Right atrium auricular region (tissue), 2 donors: ENCODE data around the gene NPM1. TPM values are rescaled to one million over a fixed set of nuclear protein-coding genes. Genes with fewer than 3 reads are reported as not detected.
"Not testable (repeated sequence)": the region's sequence is repeated elsewhere in the genome, so short reads cannot be mapped to it uniquely, and the experiment has no call there.

Experiments
- DNase-seq: peaks from one replicate; pipeline ENCODE4 v3.0.0-alpha.2; 2019; ENCODE audit warnings: low spot score
- H3K27ac ChIP-seq, 2 donors: fragments of 200-600 bp; sonication (generic); 1 replicate in 1 of 2; 2 replicates in 1 of 2; pipeline ENCODE4 v1.5.1; 2016 to 2019
- H3K27me3 ChIP-seq, 2 donors: fragments of 200-600 bp; sonication (generic); one replicate each; pipeline versions ENCODE4 v1.5.1 to v1.6.0; 2017 to 2019
- H3K36me3 ChIP-seq: fragments of 200-600 bp; sonication (generic); one replicate; pipeline ENCODE4 v1.5.1; 2016
- H3K4me1 ChIP-seq, 2 donors: fragments of 200-600 bp; sonication (generic); one replicate each; pipeline versions ENCODE4 v1.5.1 to v1.6.0; 2017 to 2019
- H3K4me3 ChIP-seq, 2 donors: fragments of 200-600 bp; sonication (generic); 1 replicate in 1 of 2; 2 replicates in 1 of 2; pipeline ENCODE4 v1.5.1; 2017 to 2019; ENCODE audit warnings: mild to moderate bottlenecking in 1 of 2, moderate library complexity in 1 of 2
- H3K9me3 ChIP-seq, 2 donors: fragments of 200-600 bp; sonication (generic); one replicate each; pipeline ENCODE4 v1.5.1; 2019
- total RNA-seq, 2 donors: library from RNA; depleted of rRNA; stranded (reverse); fragments of >200 nt; gene quantifications; one replicate each; pipeline ENCODE4 v1.1.0, GENCODE V29; 2016
- TF ChIP-seq, protein P1 (sequence below), 2 donors: fragments of 200-600 bp; sonication (generic); IDR thresholded peaks; one replicate each; pipeline ENCODE4 v1.5.1; 2019; ENCODE audit warnings: antibody characterized with exemption in 2 of 2

The NPM1 gene
- total RNA-seq, 2 donors from 2014 or later: 271 to 353 TPM

DNA sequence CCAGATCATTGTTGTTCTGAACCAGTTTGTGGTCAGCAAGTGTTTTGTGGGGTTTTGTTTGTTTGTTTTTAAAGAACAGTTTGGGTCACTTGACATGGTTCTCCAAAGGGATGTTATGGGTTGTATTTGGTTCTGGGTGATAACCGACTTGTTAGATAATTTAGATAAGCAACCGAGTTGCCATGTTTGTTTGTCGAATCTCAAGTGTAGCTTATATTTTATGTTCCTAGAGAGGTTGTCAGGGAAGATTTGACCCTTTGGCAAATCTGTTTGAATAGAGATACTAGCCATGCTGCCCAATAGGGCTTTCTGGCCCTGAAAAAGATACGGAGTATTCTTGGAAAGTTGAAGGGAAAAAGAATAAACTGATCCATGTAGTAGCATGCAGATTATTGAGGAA, 19.6 kb downstream of the NPM1 start:
- peaks cover 51% of the 10 kb centered on the region for H3K36me3 ChIP-seq
- TF ChIP-seq, protein P1, sequence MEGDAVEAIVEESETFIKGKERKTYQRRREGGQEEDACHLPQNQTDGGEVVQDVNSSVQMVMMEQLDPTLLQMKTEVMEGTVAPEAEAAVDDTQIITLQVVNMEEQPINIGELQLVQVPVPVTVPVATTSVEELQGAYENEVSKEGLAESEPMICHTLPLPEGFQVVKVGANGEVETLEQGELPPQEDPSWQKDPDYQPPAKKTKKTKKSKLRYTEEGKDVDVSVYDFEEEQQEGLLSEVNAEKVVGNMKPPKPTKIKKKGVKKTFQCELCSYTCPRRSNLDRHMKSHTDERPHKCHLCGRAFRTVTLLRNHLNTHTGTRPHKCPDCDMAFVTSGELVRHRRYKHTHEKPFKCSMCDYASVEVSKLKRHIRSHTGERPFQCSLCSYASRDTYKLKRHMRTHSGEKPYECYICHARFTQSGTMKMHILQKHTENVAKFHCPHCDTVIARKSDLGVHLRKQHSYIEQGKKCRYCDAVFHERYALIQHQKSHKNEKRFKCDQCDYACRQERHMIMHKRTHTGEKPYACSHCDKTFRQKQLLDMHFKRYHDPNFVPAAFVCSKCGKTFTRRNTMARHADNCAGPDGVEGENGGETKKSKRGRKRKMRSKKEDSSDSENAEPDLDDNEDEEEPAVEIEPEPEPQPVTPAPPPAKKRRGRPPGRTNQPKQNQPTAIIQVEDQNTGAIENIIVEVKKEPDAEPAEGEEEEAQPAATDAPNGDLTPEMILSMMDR (IDR thresholded peaks at IDR 0.05): no peak
- no peak for DNase-seq
- no peak overlapping the region for H3K4me3 ChIP-seq
- H3K4me1 ChIP-seq: peaks cover 4 to 8% of the 10 kb centered on the region in 2 donors
- no peaks in the 10 kb centered on the region for H3K27me3 ChIP-seq
- no peak overlapping the region for H3K27ac ChIP-seq
- no peaks in the 10 kb centered on the region for H3K9me3 ChIP-seq

DNA sequence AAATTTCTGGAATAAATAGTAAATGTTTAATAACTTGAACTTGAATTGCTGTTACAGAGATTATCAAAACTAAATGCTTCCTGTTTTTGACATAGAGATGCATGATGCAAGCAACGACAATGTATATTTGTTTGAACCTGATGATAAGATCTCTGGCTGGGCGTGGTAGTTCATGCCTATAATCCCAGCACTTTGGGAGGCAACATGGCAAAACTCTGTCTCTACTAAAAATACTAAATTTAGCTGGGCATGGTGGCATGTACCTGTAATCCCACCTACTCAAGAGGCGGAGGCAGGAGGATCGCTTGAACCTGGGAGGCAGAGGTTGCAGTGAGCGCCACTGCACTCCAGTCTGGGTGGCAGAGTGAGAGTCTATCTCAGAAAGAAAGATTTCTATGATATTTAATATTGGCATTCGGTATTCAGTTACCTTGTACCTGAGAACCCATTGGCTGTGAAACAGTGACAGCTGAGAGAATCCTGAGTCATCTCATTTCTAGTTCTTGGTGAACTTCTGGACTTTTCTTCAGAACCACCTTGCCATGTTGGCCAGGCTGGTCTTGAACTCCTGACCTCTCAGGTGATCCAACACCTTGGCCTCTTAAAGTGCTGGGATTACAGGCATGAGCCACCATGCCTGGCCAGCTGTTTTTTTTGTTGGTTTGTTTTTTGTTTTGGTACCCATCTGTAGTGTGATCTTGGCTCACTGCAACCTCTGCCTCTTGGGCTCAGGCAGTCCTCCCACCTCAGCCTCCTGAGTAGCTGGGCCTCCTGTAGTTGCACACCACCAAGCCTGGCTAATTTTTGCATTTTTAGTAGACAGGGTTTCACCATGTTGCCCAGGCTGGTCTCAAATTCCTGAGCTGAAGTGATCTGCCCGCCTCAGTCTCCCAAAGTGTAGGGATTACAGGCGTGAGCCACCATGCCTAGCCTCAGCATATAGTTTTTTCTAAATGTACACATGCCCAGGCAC, 21.8 kb downstream of the NPM1 start:
- TF ChIP-seq, protein P1 (IDR thresholded peaks at IDR 0.05): no peak
- no peaks in the 10 kb centered on the region for H3K9me3 ChIP-seq
- no peak for DNase-seq
- H3K27me3 ChIP-seq: no peaks in the 10 kb centered on the region
- peaks cover 4 to 8% of the 10 kb centered on the region in 2 donors for H3K4me1 ChIP-seq
- no peak overlapping the region for H3K27ac ChIP-seq
- H3K36me3 ChIP-seq: peaks cover 66% of the 10 kb centered on the region
- H3K4me3 ChIP-seq: no peak overlapping the region

DNA sequence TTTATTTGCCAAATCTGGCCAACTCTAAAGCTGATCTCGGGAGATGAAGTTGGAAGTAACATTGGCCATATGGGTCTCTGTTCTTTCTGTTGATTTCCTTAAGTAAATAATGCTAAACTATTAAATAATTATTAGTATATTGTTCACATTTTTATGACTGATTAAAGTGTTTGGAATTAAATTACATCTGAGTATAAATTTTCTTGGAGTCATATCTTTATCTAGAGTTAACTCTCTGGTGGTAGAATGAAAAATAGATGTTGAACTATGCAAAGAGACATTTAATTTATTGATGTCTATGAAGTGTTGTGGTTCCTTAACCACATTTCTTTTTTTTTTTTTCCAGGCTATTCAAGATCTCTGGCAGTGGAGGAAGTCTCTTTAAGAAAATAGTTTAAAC, 22.5 kb downstream of the NPM1 start:
- Histone ChIP-seq H3K4me3 (no peak overlapping the region), H3K27me3 (no peaks in the 10 kb centered on the region), H3K27ac (no peak overlapping the region), H3K36me3 (peaks cover 66% of the 10 kb centered on the region), H3K4me1 (peaks cover 4 to 8% of the 10 kb centered on the region in 2 donors), H3K9me3 (no peaks in the 10 kb centered on the region)
- TF ChIP-seq, protein P1 (IDR thresholded peaks at IDR 0.05): no peak
- no peak for DNase-seq

DNA sequence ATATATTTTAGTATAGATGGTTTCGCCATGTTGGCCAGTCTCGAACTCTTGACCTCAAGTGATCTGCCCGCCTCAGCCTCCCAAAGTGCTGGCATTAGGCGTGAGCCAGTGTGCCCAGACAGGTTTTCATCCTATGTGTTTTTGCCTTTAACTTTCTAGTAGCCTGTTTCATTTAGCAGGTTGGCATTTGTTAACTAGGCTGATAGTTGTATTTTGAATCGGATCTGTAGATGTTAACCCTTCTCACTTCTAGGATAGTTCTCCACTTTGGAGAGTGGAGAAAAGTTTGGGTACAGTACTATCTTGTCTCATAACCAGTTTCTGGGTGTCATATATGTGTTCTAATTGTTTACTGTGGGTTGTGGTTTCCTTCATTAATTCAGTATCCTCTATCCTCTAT, 24.5 kb downstream of the NPM1 start:
- Histone ChIP-seq H3K27me3 (no peaks in the 10 kb centered on the region), H3K4me3 (no peak overlapping the region), H3K36me3 (peaks cover 50% of the 10 kb centered on the region), H3K4me1 (peaks cover 0 to 4% of the 10 kb centered on the region in 2 donors), H3K27ac (no peak overlapping the region), H3K9me3 (no peaks in the 10 kb centered on the region)
- DNase-seq: no peak
- TF ChIP-seq, protein P1 (IDR thresholded peaks at IDR 0.05): no peak

DNA sequence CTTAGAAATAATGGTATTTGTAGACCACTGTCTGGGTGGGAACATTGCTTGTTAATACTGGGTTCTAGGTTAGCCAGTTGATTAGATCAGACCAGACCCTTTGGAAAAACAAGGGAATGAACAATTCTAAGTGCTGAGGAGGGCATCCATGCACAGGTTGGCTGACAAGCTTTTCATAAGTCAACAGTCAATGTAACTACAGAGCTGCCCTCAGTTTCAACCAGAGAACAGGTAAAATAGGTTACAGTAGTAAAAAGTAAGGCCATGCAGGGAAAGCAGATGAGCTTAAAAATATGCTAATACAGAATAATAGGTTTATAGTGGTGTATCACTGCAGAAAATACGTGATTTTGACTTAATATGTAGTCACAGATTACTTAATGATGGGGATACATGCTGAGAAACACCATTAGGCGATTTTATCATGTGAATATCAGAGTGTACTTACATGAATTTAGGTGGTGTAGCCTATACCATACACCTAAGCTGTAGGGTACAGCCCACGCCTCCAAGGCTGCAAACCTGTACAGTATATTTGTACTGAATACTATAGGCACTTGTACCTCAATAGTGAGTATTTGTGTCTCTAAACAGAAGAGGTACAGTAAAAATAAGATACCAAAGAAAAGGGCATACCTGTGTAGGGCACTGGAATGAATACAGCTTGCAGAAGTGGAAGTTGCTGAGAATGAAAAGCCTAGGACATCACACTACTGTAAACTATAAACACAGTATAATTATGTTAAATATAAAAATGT, 25.7 kb downstream of the NPM1 start:
- Histone ChIP-seq H3K9me3 (no peaks in the 10 kb centered on the region), H3K4me3 (no peak overlapping the region), H3K4me1 (peaks cover under 1 to 4% of the 10 kb centered on the region in 2 donors), H3K27me3 (no peaks in the 10 kb centered on the region), H3K36me3 (peaks cover 45% of the 10 kb centered on the region), H3K27ac (no peak overlapping the region)
- no peak for DNase-seq
- TF ChIP-seq, protein P1 (IDR thresholded peaks at IDR 0.05): no peak

DNA sequence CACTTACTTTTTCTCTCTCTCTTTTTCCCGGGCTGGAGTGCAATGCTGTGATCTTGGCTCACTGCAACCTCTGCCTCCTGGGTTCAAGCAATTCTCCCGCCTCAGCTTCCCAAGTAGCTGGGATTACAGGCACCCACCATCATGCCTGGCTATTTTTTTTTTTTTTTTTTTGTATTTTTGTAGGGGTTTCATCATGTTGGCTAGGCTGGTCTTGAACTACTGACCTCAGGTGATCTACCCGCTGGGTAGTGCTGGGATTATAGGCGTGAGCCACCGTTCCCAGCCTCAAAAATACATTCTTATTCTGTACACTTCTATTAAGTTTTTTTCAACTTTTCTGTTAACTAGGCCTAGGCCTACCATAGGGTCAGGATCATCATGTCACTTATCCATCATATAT, 26.3 kb downstream of the NPM1 start:
- not testable (repeated sequence) for H3K4me1 ChIP-seq, H3K27me3 ChIP-seq, H3K9me3 ChIP-seq, H3K27ac ChIP-seq, H3K4me3 ChIP-seq, DNase-seq
- peaks cover 42% of the 10 kb centered on the region for H3K36me3 ChIP-seq
